ENCODE results near the gene TAF1C. TPM values are rescaled to one million over a fixed set of nuclear protein-coding genes. Genes with fewer than 3 reads are reported as not detected.

TAF1C gene
- polyA plus RNA-seq, 1 donor, result 40.1 TPM

DNA sequence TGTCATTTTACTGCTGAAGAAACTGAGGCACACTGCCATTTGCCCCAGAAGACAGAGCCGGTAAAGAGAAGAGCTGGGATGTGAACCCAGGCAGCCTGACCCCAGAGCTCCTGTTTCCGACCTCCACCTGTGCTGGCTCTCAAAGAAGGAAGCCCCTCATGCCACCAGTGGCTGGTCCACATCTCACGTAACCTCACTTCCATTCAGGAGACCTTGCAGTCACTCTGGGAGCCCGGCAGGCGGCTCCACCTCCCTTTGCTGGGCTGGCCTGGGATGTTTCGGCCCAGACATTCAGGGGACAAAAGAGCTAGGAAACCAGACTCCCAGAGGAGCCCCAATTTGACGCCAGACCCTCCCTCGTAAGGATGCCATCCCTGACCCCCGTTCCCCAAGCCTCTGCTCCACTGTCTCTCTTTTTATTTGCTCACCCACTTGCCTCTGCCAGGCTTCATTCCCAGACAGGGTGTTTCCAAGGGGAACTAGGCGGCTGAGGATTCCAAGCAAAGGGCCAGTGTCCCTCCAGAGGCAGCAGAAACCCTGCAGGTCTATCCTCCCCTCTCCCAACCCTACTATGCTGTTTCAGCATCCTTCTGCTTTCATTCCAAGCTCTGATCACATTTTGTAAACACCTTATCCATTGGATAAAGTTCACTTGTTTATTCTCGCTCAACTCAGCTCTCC is 2.8 kb downstream of the TAF1C start:
- DNase-seq, result no peak

DNA sequence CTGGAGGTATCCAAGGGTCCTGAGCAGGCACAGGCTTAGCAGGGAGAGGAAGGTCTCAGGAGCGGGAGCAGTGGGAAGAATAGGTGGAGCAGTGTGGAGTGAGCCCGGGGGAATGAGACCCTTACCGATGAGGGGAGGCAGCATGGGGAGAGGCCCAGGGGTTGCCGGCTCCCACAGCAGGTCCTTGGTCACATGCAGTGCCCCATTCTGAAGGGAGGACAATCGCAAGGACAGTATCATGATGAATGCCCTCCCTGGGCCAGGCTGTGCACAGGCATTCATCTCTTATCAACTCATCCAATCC is 3.3 kb downstream of the TAF1C start:
- no peak for DNase-seq

DNA sequence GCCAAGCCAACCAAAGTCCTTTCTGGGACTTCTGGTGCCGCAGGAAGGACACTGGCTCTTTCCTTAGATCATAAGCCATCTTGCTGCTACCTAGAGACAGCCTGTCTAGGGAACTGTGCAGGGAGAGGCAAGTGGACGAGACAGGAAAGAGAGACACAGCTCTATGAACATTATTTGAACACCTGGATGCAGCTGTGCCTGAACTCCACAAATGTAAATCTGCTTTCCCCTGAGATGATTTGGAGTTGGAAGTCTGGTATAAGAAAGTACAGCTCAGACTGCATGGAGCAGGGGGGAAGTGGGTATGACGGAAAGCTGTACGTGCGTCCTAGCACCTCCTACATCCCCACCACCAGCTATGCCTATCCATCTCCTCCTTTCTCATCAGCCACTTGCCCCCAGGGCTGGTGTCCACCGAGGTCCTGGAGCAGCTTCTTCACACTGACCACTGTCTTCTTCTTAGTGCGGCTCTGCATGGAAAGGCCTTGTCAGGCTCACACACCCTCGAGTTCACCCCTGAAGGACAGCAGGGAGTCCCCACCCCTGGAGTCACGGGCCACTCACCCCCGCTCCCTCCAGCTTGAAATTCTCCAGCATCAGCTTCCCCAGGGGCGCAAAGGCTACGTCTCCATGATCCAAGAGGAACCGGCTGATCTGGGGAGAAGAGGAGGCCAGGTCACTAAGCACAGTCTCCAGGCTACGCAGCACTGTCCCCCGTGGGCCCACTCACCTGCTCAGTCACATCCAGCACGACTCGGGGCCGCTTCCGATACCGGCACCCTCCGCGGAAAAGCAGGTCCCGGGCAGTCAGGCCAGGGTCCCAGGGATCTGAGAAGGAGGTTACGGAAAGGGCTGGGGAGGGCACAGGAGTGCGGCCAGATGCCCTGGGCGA is 3.9 kb downstream of the TAF1C start:
- DNase-seq, result no peak

DNA sequence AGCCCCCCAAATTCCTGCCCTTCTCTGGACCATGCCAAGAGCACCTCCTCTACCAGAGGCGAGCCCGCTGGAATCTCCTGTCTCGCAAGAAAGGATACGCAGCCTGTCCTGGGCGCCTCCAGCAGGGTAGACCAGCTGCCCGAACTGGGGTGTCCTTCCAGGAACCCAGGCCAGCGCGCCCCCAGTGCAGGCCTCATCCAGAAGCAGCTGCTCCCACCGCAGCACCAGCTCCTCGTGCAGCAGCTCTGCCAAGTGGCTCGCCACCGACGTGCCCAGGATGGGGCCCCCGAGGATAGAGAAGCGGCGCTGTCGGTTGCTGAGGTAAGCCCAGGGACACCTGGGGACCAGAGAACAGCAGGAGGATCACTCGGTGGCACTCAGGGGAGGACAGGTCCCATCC is 4.8 kb downstream of the TAF1C start:
- DNase-seq, result no peak

DNA sequence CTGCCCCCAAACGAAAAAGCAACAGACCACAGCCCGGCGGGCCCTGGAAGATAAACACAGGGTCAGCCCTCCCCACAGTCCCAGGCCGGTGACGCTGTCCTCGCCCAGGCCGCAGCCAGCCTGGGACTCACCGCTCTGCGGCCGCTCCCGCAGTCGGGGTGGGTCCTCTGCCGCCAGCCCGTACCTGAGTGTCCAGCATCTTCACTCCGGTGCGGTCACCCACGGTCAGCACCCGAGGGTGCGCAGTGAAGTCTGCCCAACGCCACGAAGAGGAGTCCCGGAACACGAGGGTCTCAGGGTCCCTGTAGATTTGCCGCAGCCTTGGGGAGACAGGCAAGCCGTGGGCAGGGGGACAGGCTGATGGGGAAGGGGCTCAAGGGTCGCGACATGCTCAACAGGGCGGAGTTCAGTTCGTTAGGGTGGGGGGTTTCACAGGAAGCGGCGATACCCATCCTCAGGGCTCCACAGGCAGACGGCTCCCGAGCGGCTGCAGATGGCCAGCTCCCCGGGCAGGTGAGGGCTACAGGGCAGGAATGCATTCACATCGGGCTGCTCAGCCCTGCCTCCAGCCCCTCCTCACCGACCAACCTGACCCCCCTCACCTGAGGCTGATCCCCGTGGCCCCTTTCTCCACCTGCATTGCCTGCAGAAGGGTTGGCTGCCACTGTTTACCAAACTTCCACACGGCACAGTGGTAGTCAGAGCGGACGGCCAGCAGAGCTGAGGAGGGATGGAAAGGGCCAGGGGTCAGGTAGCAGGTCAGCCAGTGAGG is 5.5 kb downstream of the TAF1C start:
- no peak for DNase-seq

DNA sequence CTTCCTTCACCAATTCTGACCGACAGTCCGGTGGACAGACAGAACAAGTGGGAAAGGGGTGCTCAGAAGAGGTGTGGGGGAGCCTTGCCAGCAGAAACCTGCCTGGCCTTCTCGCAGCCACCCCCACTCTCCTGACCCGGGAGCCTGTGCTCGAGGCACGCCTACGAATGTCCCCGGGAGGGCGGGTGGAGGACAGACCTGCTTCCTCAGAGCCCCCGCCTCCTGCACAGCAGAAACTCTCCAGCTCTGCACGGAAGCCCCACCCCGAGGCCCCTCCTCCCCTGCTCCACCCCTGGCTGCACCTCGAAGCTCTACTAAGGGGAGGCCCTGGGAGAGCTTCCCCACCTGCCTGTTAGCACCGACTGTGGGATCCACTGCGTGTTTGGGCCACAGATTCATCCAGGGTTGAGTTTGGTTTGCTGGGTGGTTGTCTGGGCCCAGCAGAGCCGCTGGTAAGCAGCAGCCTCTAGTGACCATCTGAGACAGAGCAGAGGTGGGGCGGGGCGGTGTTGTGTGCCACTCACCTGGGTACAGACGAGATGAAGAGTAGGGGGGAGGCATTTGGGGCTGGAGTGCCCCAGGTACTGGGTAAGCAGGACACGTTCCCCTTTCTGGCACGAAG is 6.2 kb downstream of the TAF1C start:
- no peak for DNase-seq

DNA sequence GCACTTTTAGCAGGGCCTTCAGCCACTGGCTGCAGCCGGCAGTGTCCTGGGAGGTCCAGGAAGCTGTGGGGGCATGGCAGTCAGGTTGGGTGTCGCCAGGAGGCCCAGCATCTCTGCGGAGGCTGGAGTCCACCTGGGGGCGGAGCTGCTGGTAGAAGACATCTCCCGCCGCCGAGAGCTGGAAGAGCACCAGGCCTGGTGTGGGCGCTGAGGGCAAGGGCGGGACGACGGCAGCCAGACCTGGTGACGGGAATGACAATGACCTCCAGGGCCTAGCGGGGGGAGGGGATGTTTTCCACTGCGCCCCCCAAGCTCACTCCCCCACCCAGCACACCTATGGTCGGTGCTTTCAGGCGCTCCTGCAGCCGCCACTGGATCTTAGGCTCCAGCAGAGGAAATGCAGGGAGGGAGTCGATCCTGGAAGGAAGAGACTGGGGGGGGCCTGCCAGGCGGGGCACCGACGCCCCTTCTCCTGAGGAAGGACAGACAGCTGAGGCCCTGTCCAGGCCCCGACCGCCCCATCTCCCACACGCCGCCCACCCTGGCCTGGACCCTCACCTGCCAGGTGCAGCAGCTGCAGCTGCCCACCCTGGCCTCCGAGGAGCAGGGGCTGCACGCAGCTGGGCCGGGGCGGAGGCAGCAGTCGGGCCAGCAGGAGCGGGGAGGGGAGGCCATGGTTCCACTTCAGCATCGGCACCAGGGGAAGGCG is 7.1 kb downstream of the TAF1C start:
- no peak for DNase-seq

DNA sequence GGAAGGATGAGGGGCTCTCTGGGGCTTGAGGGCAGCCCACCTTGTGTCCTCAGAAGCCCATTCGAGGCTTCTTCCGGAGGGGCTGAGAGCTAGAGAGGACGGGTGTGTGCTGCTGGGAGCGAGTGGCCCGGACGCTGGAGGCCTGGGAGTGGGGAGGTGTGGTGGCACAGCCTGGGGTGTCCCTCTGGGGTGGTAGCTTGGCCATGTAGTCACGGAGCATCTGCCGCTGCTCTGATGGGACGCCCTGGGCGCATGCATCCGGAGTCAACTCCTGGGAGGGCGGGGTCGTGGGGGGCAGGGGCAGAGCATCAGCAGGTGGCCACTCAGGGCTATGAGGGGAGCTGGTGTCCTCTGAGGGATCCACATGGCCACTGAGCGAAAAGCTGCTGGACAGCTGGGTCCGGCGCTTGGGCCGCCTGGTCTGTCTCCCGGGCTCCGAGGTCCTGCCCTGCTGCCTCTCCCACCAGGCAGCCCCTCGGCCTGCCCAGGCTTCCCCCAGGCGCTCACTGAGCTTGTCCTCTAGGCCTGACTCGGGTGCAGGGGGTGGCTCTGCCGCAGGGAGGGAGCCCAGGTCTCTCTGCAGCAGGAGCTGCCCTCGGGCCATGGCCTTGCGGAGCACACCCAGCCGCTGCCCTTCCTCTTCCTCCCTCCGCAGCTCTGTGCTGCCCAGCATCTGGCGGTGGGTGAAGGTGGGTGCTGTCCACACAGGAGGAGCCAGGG is 7.8 kb downstream of the TAF1C start:
- no peak for DNase-seq

DNA sequence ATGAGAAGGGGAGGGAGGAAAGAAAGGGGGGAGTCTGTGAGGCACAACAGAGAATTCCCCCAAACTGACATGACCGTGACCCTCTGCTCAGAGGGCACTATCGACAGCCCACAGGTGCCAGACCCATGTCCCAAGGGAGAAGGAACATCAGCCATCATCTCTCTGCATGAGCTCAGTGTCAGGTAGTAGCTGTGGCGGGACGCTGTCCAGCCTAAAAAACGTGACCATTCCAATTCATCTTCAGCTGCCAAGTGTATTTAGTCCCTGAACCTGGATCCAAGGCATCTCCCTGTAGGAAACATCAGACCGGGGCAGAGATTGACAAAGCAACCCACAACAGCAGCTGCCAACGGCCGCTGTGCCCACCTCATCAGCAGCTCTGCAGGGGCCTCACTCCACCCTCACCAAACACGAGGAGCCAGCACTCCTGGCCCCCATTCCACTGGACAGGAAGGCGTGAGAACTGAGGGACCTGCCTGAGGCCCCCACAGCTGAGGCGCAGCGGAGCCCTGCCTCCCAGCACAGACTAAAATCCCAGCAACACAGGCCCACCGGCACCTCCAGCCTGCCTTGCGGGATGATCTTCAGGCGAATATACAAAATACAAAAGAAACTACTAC is 8.6 kb downstream of the TAF1C start:
- DNase-seq, result no peak

DNA sequence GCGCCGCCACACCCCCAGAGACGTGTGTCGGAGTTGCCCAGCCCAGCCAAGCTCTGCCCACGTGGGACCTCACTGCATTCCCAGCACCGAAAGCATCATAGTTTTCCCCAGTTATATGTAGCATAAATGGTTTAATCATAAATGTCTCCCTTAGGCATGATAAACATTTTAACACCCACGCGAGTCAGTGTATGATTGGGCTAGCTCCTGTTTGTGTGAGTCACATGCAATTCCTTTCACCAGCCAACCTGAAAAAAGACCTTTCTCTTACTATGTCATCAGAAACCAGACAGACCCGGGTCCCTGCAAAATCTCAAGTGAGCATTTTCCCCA is 9.2 kb downstream of the TAF1C start:
- no peak for DNase-seq

DNA sequence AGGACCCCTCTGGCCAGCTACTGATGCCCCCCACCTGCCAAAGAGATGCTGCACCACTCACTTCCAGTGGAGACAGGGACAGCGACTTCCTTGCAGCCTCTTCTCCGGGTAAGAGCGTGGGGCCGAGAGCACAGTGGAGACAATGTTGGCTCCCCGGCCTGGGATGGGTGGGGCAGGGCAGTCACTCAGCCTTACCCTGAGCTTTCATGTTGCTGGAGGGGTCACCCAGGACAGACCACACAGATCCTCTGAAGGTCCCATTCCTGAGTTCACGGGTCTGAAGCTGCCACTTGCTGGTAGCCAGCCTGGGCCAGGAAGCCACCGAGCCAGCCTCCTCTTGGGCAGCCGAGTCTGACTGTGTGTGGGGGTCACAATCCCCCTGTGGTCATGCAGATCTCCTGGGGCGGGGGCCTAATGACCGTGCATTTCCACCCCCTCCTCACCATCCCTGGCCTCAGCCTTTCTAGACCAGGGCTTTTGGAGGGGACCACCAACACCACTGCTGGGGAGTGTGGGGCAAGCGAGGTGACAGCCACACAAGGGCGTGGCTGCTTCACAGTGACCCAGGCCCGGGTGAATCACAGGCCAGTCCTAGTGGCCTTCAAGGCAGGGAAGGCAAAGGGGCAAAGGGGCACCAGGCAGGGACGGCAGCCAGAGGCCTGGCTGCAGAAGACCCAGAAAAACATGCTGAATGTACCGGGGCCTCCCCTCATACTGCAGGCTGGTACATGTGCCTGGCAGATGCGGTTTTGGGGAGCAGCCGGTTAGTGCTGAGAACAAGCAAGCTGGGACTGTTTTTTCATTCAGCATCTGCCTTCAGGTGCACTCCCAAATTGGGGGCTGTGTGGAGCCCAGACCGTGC is 10.4 kb downstream of the TAF1C start:
- DNase-seq, result no peak

DNA sequence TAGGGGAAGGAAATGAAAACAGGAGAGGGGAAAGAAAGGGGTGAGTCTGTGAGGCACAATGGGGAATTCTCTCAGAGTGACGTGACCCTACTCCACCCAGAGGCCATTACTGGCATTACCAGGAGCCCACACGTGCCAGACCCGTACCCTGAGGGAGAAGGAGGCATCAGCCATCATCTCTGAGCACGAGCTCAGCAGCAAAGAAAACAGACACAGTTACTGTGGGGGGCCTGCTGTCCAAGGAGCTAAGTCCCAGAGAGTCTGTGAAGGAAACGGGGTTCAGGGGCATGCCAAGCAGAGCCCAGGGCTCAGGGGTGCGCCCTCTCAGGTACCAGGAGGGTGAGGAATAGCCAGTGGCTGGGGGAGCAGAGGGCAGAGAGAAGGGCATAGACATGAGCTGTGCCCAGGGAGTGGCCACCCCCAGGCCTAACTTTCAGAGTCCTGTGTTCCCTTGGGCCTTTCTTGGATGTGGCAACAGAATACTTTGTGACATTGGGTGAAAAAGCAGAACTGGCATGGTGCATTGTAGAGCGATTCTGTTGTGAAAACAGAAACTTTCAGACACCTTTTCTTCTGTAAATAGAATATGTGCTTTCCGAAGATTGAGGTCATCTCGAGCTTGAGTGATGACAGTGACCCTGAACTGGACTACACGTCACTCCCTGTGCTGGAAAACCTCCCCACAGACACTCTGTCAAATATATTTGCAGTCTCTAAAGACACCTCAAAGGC is 11.3 kb downstream of the TAF1C start:
- DNase-seq, result no peak

DNA sequence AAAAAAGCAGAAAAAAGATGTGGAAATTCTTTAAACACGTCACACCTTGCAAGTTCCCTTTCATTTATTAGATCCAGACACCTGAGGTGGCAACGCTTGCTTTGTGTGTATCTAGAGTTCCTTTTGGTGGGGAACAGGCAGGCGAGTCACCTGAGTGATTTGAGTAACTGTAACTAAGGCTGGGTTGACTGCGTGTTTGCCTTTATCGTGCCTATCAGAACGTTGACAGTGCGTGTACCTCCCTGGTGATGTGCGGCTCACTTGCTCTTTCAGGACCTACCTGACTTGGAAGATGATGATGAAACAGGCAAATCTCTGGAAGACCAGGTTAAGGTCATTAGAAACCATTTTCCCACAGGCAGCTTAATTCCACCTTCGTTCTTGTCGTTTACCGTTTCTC is 12.5 kb downstream of the TAF1C start:
- DNase-seq, result no peak

DNA sequence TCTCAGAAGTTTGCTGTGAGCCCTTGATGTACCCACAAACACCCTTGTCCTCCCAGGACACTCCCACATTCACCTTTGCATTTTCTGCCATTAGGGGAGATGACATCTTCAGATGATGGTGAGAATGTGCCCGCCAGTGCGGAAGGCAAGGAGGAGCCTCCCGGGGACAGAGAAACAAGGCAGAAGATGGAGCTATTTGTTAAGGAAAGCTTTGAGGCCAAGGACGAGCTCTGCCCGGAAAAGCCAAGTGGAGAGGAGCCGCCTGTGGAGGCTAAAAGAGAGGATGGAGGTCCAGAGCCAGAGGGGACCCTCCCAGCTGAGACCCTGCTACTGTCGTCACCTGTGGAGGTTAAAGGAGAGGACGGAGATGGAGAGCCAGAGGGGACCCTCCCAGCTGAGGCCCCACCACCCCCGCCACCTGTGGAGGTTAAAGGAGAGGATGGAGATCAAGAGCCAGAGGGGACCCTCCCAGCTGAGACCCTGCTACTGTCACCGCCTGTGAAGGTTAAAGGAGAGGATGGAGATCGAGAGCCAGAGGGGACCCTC is 17.0 kb downstream of the TAF1C start:
- no peak for DNase-seq

DNA sequence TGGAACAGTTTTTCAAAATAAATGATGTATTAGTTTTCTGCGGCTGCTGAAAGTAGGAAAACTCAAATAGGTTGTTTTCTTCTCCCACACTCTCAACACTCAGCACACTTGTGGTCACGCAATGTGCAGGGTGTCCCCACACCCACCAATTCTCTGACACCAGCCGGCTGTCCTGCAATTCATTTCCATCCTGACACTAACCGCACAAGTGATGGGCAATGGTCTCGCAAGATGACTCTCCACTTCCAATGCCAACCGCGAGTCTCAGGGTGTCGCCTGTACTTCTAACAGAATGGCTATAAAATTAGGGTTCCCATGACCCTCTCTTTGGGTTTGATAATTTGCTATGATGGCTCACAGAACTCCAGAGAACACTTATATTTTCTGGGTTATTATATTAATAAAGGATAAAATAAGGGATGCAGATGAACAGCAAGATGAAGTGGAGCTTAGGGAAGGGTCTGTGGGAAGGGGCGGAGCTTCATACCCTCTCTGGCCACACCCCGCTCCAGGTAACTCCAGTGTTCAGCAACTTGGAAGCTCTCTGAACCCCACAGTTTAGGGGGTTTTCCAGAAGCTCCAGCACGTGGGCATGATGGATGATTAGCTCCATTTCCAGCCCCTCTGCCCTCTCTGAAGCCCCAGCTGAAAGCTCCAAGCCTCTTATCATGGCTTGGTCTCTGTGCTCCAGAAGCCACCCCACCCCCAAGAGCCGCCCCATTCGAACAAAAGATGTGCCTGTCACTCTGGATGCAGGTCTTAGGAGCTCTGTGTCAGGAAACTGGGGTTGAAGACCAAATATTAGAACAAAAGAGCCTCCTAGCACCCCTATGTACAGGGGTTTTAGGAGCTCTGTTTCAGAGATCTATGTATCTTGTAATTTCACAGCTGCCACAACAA is 19.8 kb downstream of the TAF1C start:
- no peak for DNase-seq

DNA sequence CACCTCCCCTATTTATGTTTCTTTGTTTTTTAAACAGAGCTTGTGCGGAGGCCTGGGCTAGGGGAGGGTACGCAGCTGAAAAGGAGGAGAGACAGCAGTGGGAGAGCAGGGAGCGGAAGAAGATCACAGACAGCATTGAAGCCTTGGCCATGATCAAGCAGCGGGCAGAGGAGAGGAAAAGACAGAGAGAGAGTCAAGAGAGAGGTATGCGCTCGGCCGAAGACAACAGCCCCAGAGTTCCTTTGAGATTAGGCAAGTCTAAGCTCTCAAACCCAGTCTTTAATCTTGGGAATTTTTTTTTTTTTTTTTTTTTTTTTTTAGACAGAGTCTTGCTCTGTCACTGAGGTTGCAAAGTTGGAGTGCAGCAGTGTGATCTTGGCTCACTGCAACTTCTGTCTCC is 21.1 kb downstream of the TAF1C start:
- no peak for DNase-seq

DNA sequence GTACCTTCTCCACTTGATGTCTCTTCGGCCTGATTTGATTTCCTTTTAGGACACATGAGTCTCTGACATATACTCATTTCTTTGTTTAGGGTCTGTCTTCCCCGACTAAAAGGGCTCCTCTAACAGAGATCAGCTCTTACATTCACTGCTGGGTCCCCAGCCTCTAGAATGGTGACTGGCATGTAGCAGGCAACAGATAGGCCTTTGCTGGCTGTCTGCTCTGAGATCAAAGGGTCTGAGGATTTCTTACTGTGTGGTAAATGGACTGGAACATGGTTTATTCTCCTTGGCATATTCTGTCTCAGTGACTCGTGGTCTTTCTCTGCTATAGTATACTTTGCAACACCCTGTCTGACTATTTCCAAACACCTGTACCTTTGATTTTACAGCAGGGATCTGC is 25.1 kb downstream of the TAF1C start:
- DNase-seq, result no peak

DNA sequence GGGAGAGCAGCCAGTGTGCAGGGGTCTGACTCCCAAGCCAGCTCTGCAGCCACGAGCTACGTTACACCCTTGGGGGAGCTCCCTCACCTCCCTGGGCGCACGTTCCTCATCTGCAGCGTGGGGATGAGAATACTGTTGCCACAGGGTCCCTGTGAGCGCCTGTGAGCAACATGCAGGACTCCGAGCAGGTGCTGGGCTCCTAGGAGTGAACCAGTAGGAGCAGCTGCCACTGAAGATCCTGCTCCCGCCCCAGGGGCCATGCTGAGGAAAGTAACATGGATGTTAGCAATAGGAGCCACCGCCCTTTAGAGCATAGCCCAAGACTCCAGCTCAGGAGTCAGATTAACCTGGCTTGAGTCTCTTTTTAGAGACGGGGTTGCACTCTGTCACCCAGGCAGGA is 25.8 kb downstream of the TAF1C start:
- DNase-seq, result no peak
